Stimulated activated CD8-positive, alpha-beta memory T cell treated with anti-CD3 and anti-CD28 coated beads, Interleukin-12 subunit alpha, Interleukin-12 subunit beta, amount 100 ng/mL, for 24 hours (primary cell): Measurements from ENCODE around the gene RND2.
"Not testable (repeated sequence)": the region's sequence is repeated elsewhere in the genome, so short reads cannot be mapped to it uniquely, and the experiment has no call there.

ENCODE experiments used
- DNase-seq: peaks from one replicate; pipeline ENCODE4 v3.0.0-alpha.2; 2020; ENCODE audit errors: extremely low read depth

RND2 gene

DNA sequence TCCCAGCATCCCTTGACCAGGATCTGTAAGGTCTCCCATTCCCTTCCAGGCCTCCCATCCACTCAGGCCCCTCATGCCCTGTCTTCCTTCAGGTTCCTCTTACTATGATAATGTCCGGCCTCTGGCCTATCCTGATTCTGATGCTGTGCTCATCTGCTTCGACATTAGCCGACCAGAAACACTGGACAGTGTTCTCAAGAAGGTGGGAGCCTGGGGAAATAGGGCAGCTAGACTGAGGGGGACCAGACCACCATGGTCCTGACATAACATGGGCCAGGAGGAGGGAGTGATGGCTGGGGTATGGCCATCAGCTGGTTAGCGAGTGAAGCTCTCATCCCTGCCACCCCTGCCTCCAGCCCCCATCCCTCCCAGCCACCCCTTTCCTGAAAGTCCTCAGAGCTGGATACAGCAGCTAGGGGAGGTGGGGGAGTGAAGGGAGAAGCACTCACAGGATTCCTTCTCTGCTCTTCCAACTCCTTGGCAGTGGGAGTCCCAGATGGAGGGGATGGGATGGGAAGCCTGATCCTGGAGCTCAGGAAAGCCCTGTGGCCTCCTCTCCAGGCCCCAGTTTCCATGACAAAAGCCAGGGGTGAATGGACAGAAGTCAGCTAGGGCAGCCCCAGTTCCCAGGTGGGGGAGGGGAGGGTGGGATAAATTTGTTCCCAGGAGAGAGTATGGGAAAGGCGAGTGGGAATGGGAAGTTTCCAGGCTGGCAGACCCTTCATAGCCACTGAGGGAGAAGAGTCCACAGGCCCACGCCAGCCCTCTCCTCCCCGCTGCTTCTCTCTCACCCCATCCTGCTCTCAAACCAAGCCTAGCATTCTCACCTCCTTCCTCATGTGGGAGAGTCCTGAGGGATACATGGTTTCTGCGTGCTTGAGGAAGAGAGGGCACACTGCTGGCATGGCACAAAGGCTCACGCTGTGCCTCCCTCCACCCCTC lies 2.3 kb downstream of the RND2 start:
- DNase-seq = no peak

- DNase-seq = no peak
Observed at GRCh38 chr17:43028221-43028861, 3.3 kb downstream of the RND2 start.

- no peak for DNase-seq
Observed at GRCh38 chr17:43030137-43030767, 5.2 kb downstream of the RND2 start.

- no peak for DNase-seq
Observed at GRCh38 chr17:43031666-43032065, 6.6 kb downstream of the RND2 start.

DNA sequence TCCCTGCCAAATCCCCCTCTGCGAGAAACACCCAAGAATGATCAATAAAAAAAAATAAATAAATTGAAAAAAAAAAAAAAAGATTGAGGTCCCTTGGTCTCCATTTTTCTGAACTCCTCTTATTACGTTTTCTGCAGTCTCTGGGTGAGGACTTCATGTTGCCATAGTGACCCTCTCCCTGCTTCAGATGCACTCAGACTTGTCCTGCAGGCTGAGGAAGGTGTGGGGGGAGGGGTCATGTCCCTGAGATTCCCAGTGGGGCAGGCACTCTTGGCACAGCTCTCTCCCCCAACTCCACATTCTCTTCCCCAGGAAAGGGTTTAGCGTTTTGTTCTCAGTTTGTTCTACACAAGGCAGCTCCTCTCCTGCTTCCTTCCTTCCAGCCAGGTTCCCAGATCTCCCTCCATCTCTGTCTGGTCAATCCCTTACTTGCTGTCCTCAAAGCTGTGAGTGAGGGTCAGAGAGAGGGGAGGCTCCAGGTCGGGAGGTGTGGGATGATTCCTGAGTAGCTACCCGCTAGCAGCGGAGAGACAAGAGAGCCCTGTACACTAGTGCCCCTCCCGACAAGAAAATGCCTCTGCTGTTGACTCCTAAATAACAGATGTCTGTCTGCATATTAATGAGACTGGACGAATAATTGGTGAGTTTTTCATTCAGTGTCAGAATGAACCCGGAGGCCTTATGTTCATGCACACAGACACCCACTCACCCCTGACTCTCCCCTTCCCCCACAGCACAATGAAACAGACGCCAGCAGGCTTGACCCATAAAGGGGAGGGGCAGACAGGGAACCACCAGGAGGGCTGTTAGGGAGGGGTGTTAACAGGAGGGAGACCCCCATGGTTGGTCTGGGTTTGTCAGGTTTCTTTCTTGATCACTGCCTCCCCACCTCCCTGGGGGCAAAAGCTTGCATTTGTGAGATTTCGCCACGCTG lies 9.2 kb downstream of the RND2 start:
- DNase-seq = no peak

- no peak for DNase-seq
Observed at GRCh38 chr17:43034894-43035293, 9.9 kb downstream of the RND2 start.

GRCh38 chr17:43039646-43040045 lies 14.6 kb downstream of the RND2 start:
- DNase-seq = no peak

GRCh38 chr17:43040655-43041054 lies 15.6 kb downstream of the RND2 start:
- no peak for DNase-seq

- no peak for DNase-seq
Observed at GRCh38 chr17:43042025-43042628, 17.1 kb downstream of the RND2 start.

- DNase-seq = no peak
Observed at GRCh38 chr17:43043307-43043706, 18.3 kb downstream of the RND2 start.

DNA sequence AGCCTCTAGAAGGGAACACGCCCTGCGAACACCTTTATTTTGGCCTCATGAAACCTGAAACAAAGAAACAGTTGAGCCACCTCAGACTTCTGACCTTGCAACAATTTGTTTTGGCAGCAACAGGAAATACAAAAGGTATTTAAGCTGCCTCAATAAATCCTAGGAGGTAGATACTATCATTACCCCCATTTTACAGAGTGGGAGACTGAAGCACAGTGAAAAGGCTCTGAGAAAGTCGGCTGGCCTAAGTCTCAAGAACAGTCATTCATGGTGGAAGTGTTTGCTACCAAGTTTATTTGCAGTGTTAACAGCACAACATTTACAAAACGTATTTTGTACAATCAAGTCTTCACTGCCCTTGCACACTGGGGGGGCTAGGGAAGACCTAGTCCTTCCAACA lies 19.0 kb downstream of the RND2 start:
- no peak for DNase-seq

GRCh38 chr17:43051969-43052368 lies 26.9 kb downstream of the RND2 start:
- no peak for DNase-seq

GRCh38 chr17:43053008-43053407 lies 28.0 kb downstream of the RND2 start:
- DNase-seq = not testable (repeated sequence)

DNA sequence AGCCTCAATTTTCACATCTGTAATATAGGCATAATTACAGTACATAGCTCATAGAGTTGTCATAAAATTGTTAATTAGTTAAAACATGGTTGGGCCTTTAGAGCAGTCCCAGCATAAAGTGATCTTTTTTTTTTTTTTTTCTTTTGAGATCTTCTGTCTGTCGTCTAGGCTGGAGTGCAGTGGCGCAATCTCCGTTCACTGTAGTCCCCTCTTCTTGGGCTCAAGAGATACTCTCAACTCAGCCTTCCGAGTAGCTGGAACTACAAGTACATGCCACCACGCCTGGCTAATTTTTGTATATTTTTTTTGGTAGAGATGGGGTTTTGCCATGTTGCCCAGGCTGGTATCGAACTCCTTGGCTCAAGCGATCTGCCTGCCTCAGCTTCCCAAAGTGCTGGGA lies 31.0 kb downstream of the RND2 start:
- DNase-seq = no peak

- DNase-seq = no peak
Observed at GRCh38 chr17:43062984-43063638, 38.1 kb downstream of the RND2 start.

DNA sequence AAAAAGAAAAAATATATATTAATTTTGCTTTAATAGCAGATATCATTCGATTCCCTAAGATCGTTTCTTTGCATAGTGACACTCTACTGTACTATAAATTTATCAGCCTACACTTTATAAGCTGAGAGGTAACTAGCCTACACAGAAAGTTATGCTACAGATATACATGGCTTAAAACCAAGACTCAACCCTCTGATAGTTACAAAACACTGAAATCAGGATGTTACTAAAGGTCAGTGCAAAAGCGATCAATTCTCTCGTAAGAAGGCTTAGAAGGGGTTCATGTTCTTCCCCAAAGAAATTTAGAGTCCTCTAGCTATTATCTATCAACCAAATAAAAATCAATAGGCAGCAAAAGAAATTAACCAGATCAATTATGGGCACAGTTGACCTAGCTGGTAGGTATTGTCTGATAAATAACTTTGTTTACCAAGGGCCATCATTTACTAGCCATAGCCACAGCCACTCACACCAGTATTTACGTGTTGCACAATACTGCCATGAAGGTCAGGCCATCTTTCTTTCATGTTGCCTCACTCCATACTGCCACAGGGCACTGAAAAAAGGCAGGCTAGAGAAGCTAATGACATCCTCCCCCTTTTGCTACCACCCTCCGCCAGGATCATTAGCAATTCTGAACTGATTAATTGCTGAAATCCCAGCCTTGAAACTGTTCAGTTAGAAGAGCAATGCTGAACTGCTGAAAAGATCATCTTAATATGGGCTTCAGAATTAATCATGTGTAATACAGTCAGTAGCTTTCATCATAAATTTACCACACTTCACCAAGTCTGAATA lies 43.7 kb downstream of the RND2 start:
- no peak for DNase-seq

DNA sequence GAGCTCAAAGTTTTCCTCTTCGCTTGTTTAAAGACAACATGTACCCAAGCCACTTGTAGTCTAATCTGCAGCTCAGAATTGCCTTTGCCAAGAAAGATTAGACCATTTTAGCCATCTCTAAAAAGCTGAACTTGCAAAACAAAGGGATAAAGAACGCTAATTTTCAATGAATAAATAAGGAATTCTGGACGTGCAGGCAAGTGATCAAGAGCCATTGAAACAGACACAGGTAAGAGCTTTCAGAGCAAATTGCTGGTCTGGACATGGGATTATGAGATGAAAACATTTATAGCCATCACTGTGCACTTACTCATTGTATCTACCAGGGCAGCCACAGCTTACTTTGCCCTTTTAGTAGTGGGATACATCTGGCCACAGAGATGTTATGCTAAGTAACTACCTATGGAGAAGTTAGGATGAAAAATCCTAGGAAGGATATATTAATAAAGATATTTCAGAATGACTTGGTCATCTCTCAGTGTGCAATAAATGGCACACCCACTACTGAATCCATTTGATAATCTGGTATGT lies 44.4 kb downstream of the RND2 start:
- DNase-seq = no peak

- no peak for DNase-seq
Observed at GRCh38 chr17:43070257-43070656, 45.2 kb downstream of the RND2 start.

GRCh38 chr17:43070872-43071271 lies 45.8 kb downstream of the RND2 start:
- DNase-seq = no peak

DNA sequence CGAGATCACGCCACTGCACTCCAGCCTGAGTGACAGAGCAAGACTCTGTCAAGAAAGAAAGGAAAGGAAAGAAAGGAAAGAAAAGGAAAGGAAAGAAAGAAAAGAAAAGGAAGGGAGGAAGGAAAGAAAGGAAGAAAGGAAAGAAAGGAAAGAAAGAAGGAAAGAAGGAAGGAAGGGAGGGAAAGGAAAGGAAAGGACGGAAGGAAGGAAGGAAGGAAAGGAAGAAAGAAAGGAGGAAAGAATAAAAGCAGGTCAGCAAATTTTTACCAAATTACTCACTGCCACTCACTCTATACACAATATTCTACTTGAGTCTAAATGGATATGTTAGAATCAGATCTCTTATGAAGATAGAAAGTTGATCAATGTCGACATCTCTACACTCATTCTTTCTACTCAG lies 49.8 kb downstream of the RND2 start:
- no peak for DNase-seq
